ENCODE results near the gene PXYLP1.

DNA sequence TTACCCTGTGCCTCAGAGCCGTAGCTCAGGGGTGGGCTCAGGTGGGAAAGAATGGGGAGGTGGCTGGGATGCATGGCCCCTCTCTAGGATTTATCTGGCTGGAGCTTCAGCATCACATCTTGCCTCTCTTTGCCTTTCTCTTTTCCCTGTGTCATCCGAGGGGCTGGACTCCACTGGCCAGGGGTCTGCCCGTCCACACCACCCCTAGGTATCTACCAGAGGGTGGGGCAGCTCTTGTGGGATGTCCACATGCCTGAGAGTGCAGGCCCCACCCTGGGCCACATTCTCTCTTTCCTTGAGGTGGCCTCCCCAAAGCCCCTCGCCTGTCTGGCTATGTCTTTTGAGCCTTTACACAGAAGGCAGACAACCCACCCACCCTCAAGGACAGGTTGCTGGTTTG lies 37.2 kb downstream of the PXYLP1 start:
- TF ChIP-seq, protein P1, sequence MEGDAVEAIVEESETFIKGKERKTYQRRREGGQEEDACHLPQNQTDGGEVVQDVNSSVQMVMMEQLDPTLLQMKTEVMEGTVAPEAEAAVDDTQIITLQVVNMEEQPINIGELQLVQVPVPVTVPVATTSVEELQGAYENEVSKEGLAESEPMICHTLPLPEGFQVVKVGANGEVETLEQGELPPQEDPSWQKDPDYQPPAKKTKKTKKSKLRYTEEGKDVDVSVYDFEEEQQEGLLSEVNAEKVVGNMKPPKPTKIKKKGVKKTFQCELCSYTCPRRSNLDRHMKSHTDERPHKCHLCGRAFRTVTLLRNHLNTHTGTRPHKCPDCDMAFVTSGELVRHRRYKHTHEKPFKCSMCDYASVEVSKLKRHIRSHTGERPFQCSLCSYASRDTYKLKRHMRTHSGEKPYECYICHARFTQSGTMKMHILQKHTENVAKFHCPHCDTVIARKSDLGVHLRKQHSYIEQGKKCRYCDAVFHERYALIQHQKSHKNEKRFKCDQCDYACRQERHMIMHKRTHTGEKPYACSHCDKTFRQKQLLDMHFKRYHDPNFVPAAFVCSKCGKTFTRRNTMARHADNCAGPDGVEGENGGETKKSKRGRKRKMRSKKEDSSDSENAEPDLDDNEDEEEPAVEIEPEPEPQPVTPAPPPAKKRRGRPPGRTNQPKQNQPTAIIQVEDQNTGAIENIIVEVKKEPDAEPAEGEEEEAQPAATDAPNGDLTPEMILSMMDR (IDR thresholded peaks at IDR 0.05; ENCODE audit: poor library complexity, severe bottlenecking): no peak
- TF ChIP-seq RAD21 (conservative IDR thresholded peaks at IDR 0.05) (no peak), EZH2 (IDR thresholded peaks at IDR 0.05; ENCODE audit: borderline replicate concordance, insufficient read depth, low read length, poor library complexity, severe bottlenecking) (no peak), EP300 (conservative IDR thresholded peaks at IDR 0.05; ENCODE audit: poor library complexity, severe bottlenecking) (no peak), MXI1 (conservative IDR thresholded peaks at IDR 0.05; ENCODE audit: poor library complexity, severe bottlenecking) (no peak), POLR2AphosphoS5 (IDR thresholded peaks at IDR 0.05) (no peak), TAF1 (IDR thresholded peaks at IDR 0.05; ENCODE audit: low read depth) (no peak), SMC3 (conservative IDR thresholded peaks at IDR 0.05; ENCODE audit: poor library complexity) (no peak)

All from neural cell (in vitro differentiated cells).